VCaP (cell line): ENCODE results near the gene NAPB.

Source experiments
- H3K27ac ChIP-seq: fragments of 450-650 bp; 2 replicates; pipeline ENCODE4 v1.5.1; 2017
- CTCF ChIP-seq: fragments of 450-650 bp; conservative IDR thresholded peaks from 2 replicates; pipeline ENCODE4 v1.5.1; 2017; ENCODE audit warnings: mild to moderate bottlenecking, moderate library complexity

The NAPB gene

GRCh38 chr20:23367770-23368169 is 53.5 kb downstream of the NAPB start:
- no peak overlapping the region for H3K27ac ChIP-seq
- TF ChIP-seq CTCF = no peak

- no peak overlapping the region for H3K27ac ChIP-seq
- no peak for TF ChIP-seq CTCF
These were observed 54.9 kb downstream of the NAPB start for GRCh38 chr20:23366384-23366783.

- no peak for TF ChIP-seq CTCF
- no peak overlapping the region for H3K27ac ChIP-seq
These were observed 55.7 kb downstream of the NAPB start for GRCh38 chr20:23365390-23366165.

GRCh38 chr20:23363257-23363649 is 58.0 kb downstream of the NAPB start:
- TF ChIP-seq CTCF = no peak
- peak overlapping the region; percentile 99 for H3K27ac ChIP-seq

- H3K27ac ChIP-seq = peak overlapping the region; percentile 99
- TF ChIP-seq CTCF = no peak
These were observed 58.7 kb downstream of the NAPB start for GRCh38 chr20:23362392-23363256.

- peak within 1 kb of the TSS; percentile 99 for H3K27ac ChIP-seq
- no peak for TF ChIP-seq CTCF
These were observed 59.6 kb downstream of the NAPB start, which contains the start of gene GZF1 for GRCh38 chr20:23361476-23362391. Gene GZF1, plus strand, starts transcription at chr20:23362182. Its CDS starts 2,202 bp downstream, at chr20:23364384.
